ENCODE measurements around the gene NACAD.

- no peak for TF ChIP-seq CTCF (IDR thresholded peaks at IDR 0.05)
- TF ChIP-seq POLR2A (IDR thresholded peaks at IDR 0.05) = no peak
Observed at GRCh38 chr7:45060295-45060694, 28.5 kb downstream of the NACAD start.
